Brain microvascular endothelial cell (primary cell): Measurements from ENCODE around the gene MFN1.

Experiments
- DNase-seq: peaks from one replicate; pipeline ENCODE4 v3.0.0-alpha.2; 2020
- H3K27ac ChIP-seq: fragments of 250-450 bp; sonication (Bioruptor Pico); 2 replicates; pipeline ENCODE4 v1.5.1; 2020; ENCODE audit warnings: mild to moderate bottlenecking, moderate library complexity
- H3K27me3 ChIP-seq: fragments of 250-450 bp; sonication (Bioruptor Pico); replicated peaks from 2 replicates; pipeline ENCODE4 v1.5.1; 2020; ENCODE audit warnings: mild to moderate bottlenecking
- H3K36me3 ChIP-seq: fragments of 250-450 bp; sonication (Bioruptor Pico); replicated peaks from 2 replicates; pipeline ENCODE4 v1.5.1; 2020; ENCODE audit warnings: mild to moderate bottlenecking
- H3K4me3 ChIP-seq: 2 replicates; pipeline ENCODE4 v1.5.1; 2011; ENCODE audit warnings: low read depth, mild to moderate bottlenecking, control low read depth, low read length, moderate library complexity
- in situ Hi-C: cut with HindIII; loops from 2 replicates; pipeline ENCODE4 v1.10.0; 2017; ENCODE audit warnings: low sequenced_read_pairs, low pct_ligation_motif_present
- TF ChIP-seq, protein P1 (sequence below): IDR thresholded peaks from 2 replicates; pipeline ENCODE4 v1.5.1; 2011; ENCODE audit warnings: low read depth, mild to moderate bottlenecking, moderate library complexity, low read length, control low read depth, inconsistent platforms; ENCODE audit errors: missing control alignments

MFN1 gene

GRCh38 chr3:179438841-179439240 lies 91.3 kb downstream of the MFN1 start:
- H3K36me3 ChIP-seq = no peaks in the 10 kb centered on the region
- in situ Hi-C loops = no loop called here
- TF ChIP-seq, protein P1, sequence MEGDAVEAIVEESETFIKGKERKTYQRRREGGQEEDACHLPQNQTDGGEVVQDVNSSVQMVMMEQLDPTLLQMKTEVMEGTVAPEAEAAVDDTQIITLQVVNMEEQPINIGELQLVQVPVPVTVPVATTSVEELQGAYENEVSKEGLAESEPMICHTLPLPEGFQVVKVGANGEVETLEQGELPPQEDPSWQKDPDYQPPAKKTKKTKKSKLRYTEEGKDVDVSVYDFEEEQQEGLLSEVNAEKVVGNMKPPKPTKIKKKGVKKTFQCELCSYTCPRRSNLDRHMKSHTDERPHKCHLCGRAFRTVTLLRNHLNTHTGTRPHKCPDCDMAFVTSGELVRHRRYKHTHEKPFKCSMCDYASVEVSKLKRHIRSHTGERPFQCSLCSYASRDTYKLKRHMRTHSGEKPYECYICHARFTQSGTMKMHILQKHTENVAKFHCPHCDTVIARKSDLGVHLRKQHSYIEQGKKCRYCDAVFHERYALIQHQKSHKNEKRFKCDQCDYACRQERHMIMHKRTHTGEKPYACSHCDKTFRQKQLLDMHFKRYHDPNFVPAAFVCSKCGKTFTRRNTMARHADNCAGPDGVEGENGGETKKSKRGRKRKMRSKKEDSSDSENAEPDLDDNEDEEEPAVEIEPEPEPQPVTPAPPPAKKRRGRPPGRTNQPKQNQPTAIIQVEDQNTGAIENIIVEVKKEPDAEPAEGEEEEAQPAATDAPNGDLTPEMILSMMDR = no peak
- no peak overlapping the region for H3K27ac ChIP-seq
- H3K4me3 ChIP-seq = no peak overlapping the region
- H3K27me3 ChIP-seq = no peaks in the 10 kb centered on the region
- no peak for DNase-seq
